ENCODE results near the gene HKDC1. TPM values are rescaled to one million over a fixed set of nuclear protein-coding genes. Genes with fewer than 3 reads are reported as not detected.
"Not testable (repeated sequence)": the region's sequence is repeated elsewhere in the genome, so short reads cannot be mapped to it uniquely, and the experiment has no call there.

HKDC1 gene
- polyA plus RNA-seq, 3 donors = 15.4 to 16.9 (median 16.7) TPM

- no peak for DNase-seq (ENCODE audit: low read depth in 3 of 3, low spot score in 2 of 3)
Observed at GRCh38 chr10:69240455-69240854, 20.3 kb downstream of the HKDC1 start.

GRCh38 chr10:69241575-69241974 lies 21.4 kb downstream of the HKDC1 start:
- no peak for DNase-seq (ENCODE audit: low read depth in 3 of 3, low spot score in 2 of 3)

DNA sequence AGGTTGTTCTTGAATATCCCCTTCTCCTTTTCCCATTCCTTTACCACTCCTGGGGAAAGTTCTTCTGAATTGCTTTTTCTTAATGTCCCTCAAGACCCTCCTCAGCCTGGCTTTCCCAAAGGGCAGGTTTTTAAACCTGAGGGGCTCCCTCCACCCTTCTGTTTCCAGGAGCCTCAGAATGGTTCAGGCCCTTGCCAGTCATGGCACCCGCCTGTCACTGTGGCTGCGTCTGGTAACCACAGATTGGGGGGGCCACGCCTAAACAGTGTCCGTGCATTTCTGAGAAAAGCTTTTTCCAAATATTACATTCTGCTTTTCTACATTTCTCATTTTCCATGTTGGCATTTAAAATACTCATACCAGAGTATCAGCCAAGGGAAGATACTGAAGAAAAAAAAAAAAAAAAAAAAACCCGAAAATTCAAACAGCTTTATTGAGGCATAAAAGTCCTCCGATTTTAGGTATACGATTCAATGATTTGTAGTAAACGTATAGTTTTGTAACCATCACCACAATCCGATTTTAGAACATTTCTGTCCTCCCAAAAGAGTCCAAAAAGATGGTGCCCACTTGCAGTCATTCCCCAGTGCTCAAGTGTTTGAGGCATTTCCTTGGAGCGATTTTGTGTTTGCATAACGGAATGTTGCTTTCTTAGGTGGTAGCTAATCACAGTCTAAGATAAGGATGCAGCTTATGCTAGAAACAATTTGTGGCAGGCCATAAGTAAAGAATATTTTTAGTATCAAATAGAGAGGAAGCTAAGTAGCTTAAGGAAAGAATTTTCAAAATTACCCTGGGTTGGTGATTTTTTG lies 22.1 kb downstream of the HKDC1 start:
- DNase-seq (ENCODE audit: low read depth in 3 of 3, low spot score in 2 of 3) = no peak

GRCh38 chr10:69242852-69243212 lies 22.7 kb downstream of the HKDC1 start:
- no peak for DNase-seq (ENCODE audit: low read depth in 3 of 3, low spot score in 2 of 3)

DNA sequence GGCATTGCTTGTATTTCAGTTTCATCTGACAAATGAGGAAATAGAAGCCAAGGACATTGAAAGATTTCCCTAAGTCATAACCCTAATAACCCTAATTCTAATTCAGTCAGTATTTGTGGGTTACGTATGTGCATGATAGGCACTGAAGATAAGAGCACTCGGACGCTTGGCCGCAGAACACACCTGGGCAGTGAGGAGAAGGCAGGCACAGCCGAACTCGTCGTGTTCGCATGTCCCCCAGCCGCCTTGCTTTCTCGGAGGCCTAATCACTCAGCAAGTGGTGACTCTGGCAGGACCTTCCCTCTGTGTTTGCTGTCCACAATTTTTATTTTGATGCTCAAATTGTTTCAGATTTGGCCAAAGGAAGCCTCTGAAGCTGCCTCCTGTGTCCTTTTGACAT lies 23.7 kb downstream of the HKDC1 start:
- no peak for DNase-seq (ENCODE audit: low read depth in 3 of 3, low spot score in 2 of 3)

- DNase-seq (ENCODE audit: low read depth in 3 of 3, low spot score in 2 of 3) = no peak
Observed at GRCh38 chr10:69246036-69246435, 25.9 kb downstream of the HKDC1 start.

DNA sequence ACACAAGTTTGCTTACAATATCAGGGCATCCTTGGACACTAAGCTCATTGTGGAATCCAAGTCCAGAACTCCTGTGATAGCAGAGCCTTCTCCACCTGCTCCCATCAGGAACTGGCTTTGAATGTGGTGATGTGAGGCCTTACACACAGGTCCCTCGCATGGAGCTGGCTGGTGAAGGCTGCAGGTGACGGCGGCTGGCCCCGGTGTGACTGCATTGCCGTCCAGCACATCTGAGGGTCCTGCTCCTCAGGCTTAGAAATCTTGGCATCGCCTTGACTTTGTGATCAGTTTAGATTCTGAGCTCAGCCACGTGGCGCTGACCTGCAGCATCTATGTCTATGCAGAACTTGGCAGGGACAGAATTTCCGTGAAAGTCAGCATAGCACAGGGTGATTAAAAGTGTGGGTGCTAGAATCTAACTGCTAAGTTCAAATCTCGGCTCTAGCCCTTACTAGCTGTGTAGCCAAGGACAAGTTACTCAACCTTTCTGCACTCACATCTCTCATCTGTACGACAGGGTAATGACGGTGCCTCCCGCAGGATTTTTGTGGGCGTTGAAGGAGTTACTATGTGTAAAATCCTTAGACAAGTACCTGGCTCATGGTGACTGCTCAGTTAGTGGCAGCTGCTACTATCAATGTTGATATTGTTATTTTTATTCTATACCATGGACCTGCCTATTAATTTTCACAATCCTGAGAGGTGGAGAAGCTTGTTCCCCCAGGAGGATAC lies 26.6 kb downstream of the HKDC1 start:
- DNase-seq (ENCODE audit: low read depth in 3 of 3, low spot score in 2 of 3) = no peak

DNA sequence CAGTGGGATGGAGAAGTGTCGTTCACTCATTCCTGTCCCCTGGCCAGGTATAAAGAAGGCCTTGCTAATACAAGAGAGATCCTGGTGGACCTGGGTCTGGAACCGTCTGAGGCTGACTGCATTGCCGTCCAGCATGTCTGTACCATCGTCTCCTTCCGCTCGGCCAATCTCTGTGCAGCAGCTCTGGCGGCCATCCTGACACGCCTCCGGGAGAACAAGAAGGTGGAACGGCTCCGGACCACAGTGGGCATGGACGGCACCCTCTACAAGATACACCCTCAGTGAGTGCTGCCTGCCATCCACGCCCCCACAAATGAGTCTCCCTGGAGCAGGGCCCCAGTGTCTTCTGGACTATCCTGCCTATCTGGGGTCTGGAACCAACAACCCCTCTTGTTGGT lies 27.2 kb downstream of the HKDC1 start:
- no peak for DNase-seq (ENCODE audit: low read depth in 3 of 3, low spot score in 2 of 3)

DNA sequence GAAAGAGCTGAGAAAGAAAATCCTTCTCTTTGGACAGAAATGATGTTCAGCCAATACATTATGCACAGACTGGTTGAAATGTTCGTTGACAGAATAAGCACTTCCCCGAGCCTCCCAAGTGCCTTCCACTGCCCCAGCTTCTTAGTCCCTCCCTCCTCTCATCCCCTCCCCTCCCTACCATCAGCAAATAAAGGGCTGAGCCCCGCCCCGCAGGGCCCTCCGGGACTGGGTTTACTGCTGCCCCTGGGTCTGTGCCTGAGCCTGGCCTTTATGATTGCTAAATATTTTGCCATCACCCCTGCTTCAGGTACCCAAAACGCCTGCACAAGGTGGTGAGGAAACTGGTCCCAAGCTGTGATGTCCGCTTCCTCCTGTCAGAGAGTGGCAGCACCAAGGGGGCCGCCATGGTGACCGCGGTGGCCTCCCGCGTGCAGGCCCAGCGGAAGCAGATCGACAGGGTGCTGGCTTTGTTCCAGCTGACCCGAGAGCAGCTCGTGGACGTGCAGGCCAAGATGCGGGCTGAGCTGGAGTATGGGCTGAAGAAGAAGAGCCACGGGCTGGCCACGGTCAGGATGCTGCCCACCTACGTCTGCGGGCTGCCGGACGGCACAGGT lies 28.1 kb downstream of the HKDC1 start:
- DNase-seq (ENCODE audit: low read depth in 3 of 3, low spot score in 2 of 3) = no peak

GRCh38 chr10:69250041-69250440 lies 29.9 kb downstream of the HKDC1 start:
- no peak for DNase-seq (ENCODE audit: low read depth in 3 of 3, low spot score in 2 of 3)

- not testable (repeated sequence) for DNase-seq (ENCODE audit: low read depth in 3 of 3, low spot score in 2 of 3)
Observed at GRCh38 chr10:69251417-69251816, 31.3 kb downstream of the HKDC1 start.

DNA sequence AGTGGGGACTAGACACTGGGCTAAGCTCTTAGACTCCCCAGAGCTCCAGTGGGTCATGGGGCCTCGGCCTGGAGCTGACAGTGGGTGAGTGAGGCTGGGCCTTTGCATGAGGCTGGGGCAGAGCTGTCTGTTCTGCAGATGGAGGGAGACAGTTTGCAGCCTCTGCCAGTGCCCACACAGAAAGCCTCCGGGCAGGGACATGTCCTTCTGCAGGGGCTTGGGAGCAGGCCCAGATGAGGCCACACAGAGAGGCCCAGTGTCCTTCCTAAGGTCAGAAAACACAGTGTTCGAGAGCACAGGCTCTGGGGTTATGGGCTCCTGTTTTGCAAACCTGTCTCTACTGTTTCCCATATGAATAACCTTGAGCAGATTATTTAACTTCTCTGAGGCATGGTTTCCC lies 33.0 kb downstream of the HKDC1 start:
- no peak for DNase-seq (ENCODE audit: low read depth in 3 of 3, low spot score in 2 of 3)

- DNase-seq (ENCODE audit: low read depth in 3 of 3, low spot score in 2 of 3) = no peak
Observed at GRCh38 chr10:69254877-69255276, 34.7 kb downstream of the HKDC1 start.

- DNase-seq (ENCODE audit: low read depth in 3 of 3, low spot score in 2 of 3) = no peak
Observed at GRCh38 chr10:69259547-69260243, 39.6 kb downstream of the HKDC1 start.

DNA sequence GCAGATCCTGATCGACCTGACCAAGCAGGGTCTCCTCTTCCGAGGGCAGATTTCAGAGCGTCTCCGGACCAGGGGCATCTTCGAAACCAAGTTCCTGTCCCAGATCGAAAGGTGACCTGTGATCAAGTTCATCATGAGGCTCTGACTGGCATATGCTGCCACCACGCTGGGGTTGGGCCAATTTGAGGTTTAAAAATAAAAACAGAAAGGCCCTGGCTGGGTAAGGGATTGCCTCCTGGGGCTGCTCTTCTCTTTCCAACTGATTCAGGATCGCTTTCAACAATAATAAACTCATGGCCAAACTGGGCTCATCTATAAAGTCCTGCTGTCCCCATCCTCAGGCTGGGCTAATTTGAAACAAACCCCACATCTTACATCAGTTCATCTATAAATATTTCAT lies 41.1 kb downstream of the HKDC1 start:
- DNase-seq (ENCODE audit: low read depth in 3 of 3, low spot score in 2 of 3) = no peak

DNA sequence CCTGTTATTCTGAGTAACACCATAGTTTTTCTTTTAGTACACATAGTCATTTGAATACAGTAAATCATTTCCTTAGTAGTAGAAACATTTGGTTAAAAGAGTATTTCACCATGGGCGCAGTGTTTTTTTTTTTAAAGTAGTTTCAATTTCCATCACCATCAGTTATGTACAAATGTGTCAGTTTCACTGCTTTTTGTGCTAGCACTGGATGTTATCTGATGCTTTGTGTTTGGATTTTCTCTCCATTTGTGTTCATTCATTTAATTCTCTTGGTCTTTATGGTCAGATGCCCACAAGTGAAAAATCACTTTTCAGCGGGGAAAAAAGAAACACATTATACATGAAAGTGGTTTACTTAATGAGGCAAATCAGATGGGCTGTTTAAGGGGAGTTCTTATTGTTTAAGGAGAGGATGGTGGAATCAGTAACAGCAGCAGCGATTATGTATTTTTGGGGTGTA lies 42.2 kb downstream of the HKDC1 start:
- no peak for DNase-seq (ENCODE audit: low read depth in 3 of 3, low spot score in 2 of 3)

DNA sequence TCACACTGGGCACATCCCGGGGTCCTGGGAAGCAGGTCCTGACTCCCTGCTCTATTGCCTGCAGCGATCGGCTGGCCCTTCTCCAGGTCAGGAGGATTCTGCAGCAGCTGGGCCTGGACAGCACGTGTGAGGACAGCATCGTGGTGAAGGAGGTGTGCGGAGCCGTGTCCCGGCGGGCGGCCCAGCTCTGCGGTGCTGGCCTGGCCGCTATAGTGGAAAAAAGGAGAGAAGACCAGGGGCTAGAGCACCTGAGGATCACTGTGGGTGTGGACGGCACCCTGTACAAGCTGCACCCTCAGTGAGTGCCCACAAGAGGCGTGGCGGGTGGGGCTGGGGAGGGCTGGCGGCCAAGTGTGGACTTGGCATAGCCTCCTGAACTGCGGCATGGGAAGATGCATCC lies 45.4 kb downstream of the HKDC1 start:
- no peak for DNase-seq (ENCODE audit: low read depth in 3 of 3, low spot score in 2 of 3)

DNA sequence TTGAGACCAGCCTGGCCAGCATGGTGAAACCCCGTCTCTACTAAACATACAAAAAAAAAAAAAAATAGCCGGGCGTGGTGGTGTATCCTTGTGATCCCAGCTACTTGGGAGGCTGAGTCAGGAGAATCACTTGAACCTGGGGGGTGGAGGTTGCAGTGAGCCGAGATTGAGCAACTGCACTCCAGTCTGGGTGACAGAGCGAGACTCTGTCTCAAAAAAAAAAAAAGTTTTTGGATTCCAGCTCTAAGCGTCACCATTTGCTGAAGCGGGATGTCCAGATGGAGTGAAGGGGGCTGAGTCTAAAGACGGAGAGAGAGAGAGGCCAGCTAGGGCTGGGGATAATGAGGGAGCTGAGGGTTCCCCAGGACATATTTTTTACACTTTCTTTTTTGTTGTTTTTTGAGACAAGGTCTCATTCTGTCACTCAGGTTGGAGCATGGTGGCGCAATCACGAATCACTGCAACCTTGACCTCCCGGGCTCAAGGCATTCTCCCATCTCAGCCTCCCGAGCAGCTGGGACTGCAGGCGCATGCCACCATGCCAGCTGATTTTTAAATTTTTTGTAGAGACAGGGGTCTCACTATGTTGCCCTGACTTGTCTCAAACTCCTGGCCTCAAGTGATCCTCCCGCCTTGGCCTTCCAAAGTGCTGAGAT lies 48.8 kb downstream of the HKDC1 start:
- no peak for DNase-seq (ENCODE audit: low read depth in 3 of 3, low spot score in 2 of 3)

DNA sequence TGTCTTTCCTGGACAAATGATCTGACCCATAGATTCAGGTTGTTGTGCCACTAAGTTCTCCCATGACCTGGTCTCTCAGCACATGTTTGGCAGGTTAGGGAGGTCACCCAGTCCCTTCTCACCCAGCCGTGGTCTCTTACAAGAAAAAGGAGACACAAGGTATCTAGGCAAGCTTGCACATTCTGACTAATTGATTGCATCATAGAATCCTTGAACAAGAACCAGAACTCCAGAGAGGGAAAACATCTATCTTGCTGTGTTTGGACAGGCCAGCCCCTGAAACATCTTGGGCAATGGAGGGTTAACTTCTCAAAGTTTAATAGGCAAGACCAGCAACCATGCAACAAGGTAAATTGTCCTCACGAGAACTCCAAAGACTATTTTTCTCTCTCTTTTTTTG lies 49.6 kb downstream of the HKDC1 start:
- no peak for DNase-seq (ENCODE audit: low read depth in 3 of 3, low spot score in 2 of 3)

DNA sequence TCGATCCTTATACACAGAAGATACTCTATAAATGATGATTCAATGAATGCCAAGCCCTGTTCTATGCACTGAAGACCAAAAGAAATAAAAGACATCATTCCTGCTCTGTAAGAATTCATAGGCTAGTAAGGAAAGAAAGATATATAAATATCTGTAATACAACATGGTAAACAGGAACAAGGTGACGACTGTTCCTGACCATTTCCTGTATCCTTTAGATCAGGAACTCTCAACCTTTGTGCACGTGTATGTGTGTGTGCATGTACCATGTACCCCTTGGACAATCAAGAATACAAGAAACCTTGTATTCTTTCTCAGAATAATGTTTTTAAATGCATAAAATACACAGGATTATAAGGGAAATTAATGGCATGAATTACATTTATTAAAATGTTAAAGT lies 50.9 kb downstream of the HKDC1 start:
- no peak for DNase-seq (ENCODE audit: low read depth in 3 of 3, low spot score in 2 of 3)

DNA sequence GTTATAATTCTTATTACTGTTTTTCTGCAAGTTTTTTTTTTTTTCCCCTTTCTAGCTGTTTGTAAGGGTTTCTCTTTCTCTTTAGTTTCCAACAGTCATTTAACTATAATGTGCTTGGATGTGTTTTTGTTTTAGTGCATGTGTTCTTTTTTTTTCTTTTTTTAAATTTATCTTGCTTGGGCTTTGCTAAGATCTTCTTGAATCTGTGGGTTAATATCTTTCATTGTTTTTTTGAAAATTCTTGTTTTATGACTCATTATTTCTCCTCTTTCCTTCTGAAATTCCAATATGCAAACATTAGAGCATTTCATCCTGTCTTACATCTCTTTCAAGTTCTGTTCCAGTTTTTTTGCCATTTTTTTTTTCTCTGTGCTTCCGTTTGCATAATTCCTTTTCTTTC lies 52.5 kb downstream of the HKDC1 start:
- no peak for DNase-seq (ENCODE audit: low read depth in 3 of 3, low spot score in 2 of 3)

Data from right renal cortex interstitium (tissue), 3 donors.